OCI-LY1 (cell line): ENCODE measurements around the gene BRIP1.
"Not testable (repeated sequence)": the region's sequence is repeated elsewhere in the genome, so short reads cannot be mapped to it uniquely, and the experiment has no call there.

Source experiments
- H2AFZ ChIP-seq: fragments of 200-600 bp; sonication (generic), shearing (Covaris generic); 2 replicates; pipeline ENCODE4 v1.6.0; 2014; ENCODE audit warnings: antibody characterized with exemption, mild to moderate bottlenecking, low read length
- H3F3A ChIP-seq: fragments of 200-600 bp; sonication (generic), shearing (Covaris generic); 2 replicates; pipeline ENCODE4 v1.6.0; 2014; ENCODE audit warnings: mild to moderate bottlenecking, antibody characterized with exemption, low read length, moderate library complexity; ENCODE audit not compliant: insufficient read depth
- H3K27ac ChIP-seq: fragments of 200-600 bp; sonication (generic); 2 replicates; pipeline ENCODE4 v1.5.1; 2014; ENCODE audit warnings: low read length, mixed run types, mild to moderate bottlenecking, low read depth; ENCODE audit not compliant: poor library complexity, severe bottlenecking
- H3K27me3 ChIP-seq: fragments of 200-600 bp; sonication (generic); 2 replicates; pipeline ENCODE4 v1.6.0; 2014; ENCODE audit warnings: antibody characterized with exemption, mild to moderate bottlenecking, low read length, moderate library complexity; ENCODE audit not compliant: insufficient read depth
- H3K36me3 ChIP-seq: fragments of 200-600 bp; sonication (generic); 2 replicates; pipeline ENCODE4 v1.6.1; 2014; ENCODE audit warnings: mild to moderate bottlenecking, antibody characterized with exemption, low read length, moderate library complexity, mixed read lengths; ENCODE audit not compliant: insufficient read depth
- H3K4me1 ChIP-seq: fragments of 200-600 bp; sonication (generic); 2 replicates; pipeline ENCODE4 v1.5.1; 2014; ENCODE audit warnings: mild to moderate bottlenecking, low read length, moderate library complexity; ENCODE audit not compliant: insufficient read depth, severe bottlenecking
- H3K4me2 ChIP-seq: fragments of 200-600 bp; sonication (generic), shearing (Covaris generic); 2 replicates; pipeline ENCODE4 v1.6.1; 2014; ENCODE audit warnings: low read length
- H3K4me3 ChIP-seq: fragments of 200-600 bp; sonication (generic); 2 replicates; pipeline ENCODE4 v1.5.1; 2014; ENCODE audit warnings: low read length, low read depth, mild to moderate bottlenecking, mixed read lengths; ENCODE audit not compliant: poor library complexity, severe bottlenecking
- H3K79me2 ChIP-seq: fragments of 200-600 bp; shearing (Covaris generic); 2 replicates; pipeline ENCODE4 v1.6.1; 2016; ENCODE audit warnings: mixed run types, low read length, mixed read lengths; ENCODE audit not compliant: insufficient read depth
- H3K9ac ChIP-seq: fragments of 200-600 bp; sonication (generic), shearing (Covaris generic); 2 replicates; pipeline ENCODE4 v1.6.1; 2014; ENCODE audit warnings: mild to moderate bottlenecking, low read length, mixed read lengths
- H3K9me2 ChIP-seq: fragments of 200-600 bp; sonication (generic), shearing (Covaris generic); 2 replicates; pipeline ENCODE4 v1.6.1; 2014; ENCODE audit warnings: low read depth, mild to moderate bottlenecking, low read length, mixed read lengths
- H3K9me3 ChIP-seq: fragments of 200-600 bp; shearing (Covaris generic); 2 replicates; pipeline ENCODE4 v1.6.1; 2014; ENCODE audit warnings: low read length, mixed read lengths
- H4K20me1 ChIP-seq: fragments of 200-600 bp; sonication (generic), shearing (Covaris generic); 2 replicates; pipeline ENCODE4 v1.6.0; 2016; ENCODE audit warnings: mild to moderate bottlenecking, low read length; ENCODE audit not compliant: insufficient read depth
- CTCF ChIP-seq: fragments of 200-600 bp; sonication (generic), shearing (Covaris generic); IDR thresholded peaks from 2 replicates; pipeline ENCODE4 v1.5.1; 2017; ENCODE audit warnings: mild to moderate bottlenecking, antibody characterized with exemption, low read length, moderate library complexity, mixed read lengths
- EZH2 ChIP-seq: fragments of 200-600 bp; sonication (generic), shearing (Covaris generic); IDR thresholded peaks from 2 replicates; pipeline ENCODE4 v1.8.0; 2017; ENCODE audit warnings: borderline replicate concordance, mixed run types, mild to moderate bottlenecking, antibody characterized with exemption, low read length, moderate library complexity, mixed read lengths

BRIP1 gene

GRCh38 chr17:61895391-61895790, 32.1 kb upstream of the BRIP1 start:
- no peaks in the 10 kb centered on the region for H3F3A ChIP-seq
- TF ChIP-seq CTCF = no peak
- no peak for TF ChIP-seq EZH2
- H3K4me2 ChIP-seq = no peak overlapping the region
- no peaks in the 10 kb centered on the region for H3K27me3 ChIP-seq
- peaks cover 53% of the 10 kb centered on the region for H3K36me3 ChIP-seq
- H3K9ac ChIP-seq = no peak overlapping the region
- no peaks in the 10 kb centered on the region for H3K9me3 ChIP-seq
- H3K27ac ChIP-seq = no peak overlapping the region
- H3K4me3 ChIP-seq = no peak overlapping the region
- H2AFZ ChIP-seq = no peak overlapping the region
- no peaks in the 10 kb centered on the region for H3K4me1 ChIP-seq
- no peaks in the 10 kb centered on the region for H3K9me2 ChIP-seq
- H3K79me2 ChIP-seq = no peaks in the 10 kb centered on the region
- no peaks in the 10 kb centered on the region for H4K20me1 ChIP-seq

- H3K9ac ChIP-seq, H3K9me3 ChIP-seq, H3K27me3 ChIP-seq, H3K4me3 ChIP-seq, H3K27ac ChIP-seq, H3K79me2 ChIP-seq, H3K4me1 ChIP-seq, H3F3A ChIP-seq, H3K9me2 ChIP-seq, H3K4me2 ChIP-seq, H2AFZ ChIP-seq, H4K20me1 ChIP-seq: not testable (repeated sequence)
- H3K36me3 ChIP-seq = peaks cover 55% of the 10 kb centered on the region
Measured at GRCh38 chr17:61894310-61894709, 31.0 kb upstream of the BRIP1 start.

- H3K36me3 ChIP-seq = peaks cover 53% of the 10 kb centered on the region
- H3K9me3 ChIP-seq = not testable (repeated sequence)
Measured at GRCh38 chr17:61887733-61888132, 24.4 kb upstream of the BRIP1 start.

GRCh38 chr17:61885865-61886264, 22.5 kb upstream of the BRIP1 start:
- H3K9me2 ChIP-seq, H3K9me3 ChIP-seq, H3K9ac ChIP-seq, H3F3A ChIP-seq, H3K27ac ChIP-seq, H3K79me2 ChIP-seq, H3K4me3 ChIP-seq, H3K27me3 ChIP-seq, H2AFZ ChIP-seq, H4K20me1 ChIP-seq, H3K4me2 ChIP-seq, H3K4me1 ChIP-seq: not testable (repeated sequence)
- peaks cover 55% of the 10 kb centered on the region for H3K36me3 ChIP-seq

More at GRCh38 chr17:61887733-61888132, 24.4 kb upstream of the BRIP1 start:
- H3K27ac ChIP-seq, H3F3A ChIP-seq, H3K79me2 ChIP-seq, H4K20me1 ChIP-seq, H3K9ac ChIP-seq, H3K4me3 ChIP-seq, H3K27me3 ChIP-seq, H2AFZ ChIP-seq, H3K9me2 ChIP-seq, H3K4me1 ChIP-seq, H3K4me2 ChIP-seq: not testable (repeated sequence)

GRCh38 chr17:61884864-61885263, 21.5 kb upstream of the BRIP1 start:
- Histone ChIP-seq H3K27me3 (no peaks in the 10 kb centered on the region), H3F3A (no peaks in the 10 kb centered on the region), H3K4me1 (no peaks in the 10 kb centered on the region), H3K4me3 (no peak overlapping the region), H3K9me3 (no peaks in the 10 kb centered on the region), H3K9me2 (no peaks in the 10 kb centered on the region), H3K4me2 (no peak overlapping the region), H3K9ac (no peak overlapping the region), H4K20me1 (no peaks in the 10 kb centered on the region), H2AFZ (no peak overlapping the region), H3K79me2 (no peaks in the 10 kb centered on the region), H3K36me3 (peaks cover 59% of the 10 kb centered on the region), H3K27ac (no peak overlapping the region)
- TF ChIP-seq CTCF (no peak), EZH2 (no peak)
